Loucy (cell line): ENCODE measurements around the gene CTU2.

ENCODE experiments used
- EZH2phosphoT487 ChIP-seq: fragments of 200-600 bp; IDR thresholded peaks from 2 replicates; pipeline ENCODE4 v1.6.1; 2018; ENCODE audit warnings: antibody characterized with exemption, mild to moderate bottlenecking, moderate library complexity, borderline replicate concordance
- TF ChIP-seq, protein P1 (sequence below): fragments of 200-600 bp; sonication (generic); conservative IDR thresholded peaks from 2 replicates; pipeline ENCODE4 v1.5.1; 2014; ENCODE audit warnings: mild to moderate bottlenecking, antibody characterized with exemption, low read length

GRCh38 chr16:88747588-88748301 lies 41.4 kb downstream of the CTU2 start:
- TF ChIP-seq, protein P1, sequence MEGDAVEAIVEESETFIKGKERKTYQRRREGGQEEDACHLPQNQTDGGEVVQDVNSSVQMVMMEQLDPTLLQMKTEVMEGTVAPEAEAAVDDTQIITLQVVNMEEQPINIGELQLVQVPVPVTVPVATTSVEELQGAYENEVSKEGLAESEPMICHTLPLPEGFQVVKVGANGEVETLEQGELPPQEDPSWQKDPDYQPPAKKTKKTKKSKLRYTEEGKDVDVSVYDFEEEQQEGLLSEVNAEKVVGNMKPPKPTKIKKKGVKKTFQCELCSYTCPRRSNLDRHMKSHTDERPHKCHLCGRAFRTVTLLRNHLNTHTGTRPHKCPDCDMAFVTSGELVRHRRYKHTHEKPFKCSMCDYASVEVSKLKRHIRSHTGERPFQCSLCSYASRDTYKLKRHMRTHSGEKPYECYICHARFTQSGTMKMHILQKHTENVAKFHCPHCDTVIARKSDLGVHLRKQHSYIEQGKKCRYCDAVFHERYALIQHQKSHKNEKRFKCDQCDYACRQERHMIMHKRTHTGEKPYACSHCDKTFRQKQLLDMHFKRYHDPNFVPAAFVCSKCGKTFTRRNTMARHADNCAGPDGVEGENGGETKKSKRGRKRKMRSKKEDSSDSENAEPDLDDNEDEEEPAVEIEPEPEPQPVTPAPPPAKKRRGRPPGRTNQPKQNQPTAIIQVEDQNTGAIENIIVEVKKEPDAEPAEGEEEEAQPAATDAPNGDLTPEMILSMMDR = peak; percentile 57
- no peak for TF ChIP-seq EZH2phosphoT487
